ENCODE data around the gene IDH2. TPM values are rescaled to one million over a fixed set of nuclear protein-coding genes. Genes with fewer than 3 reads are reported as not detected.

IDH2 gene
- total RNA-seq, 1 experiment from 2014 or later = 48.1 TPM

DNA sequence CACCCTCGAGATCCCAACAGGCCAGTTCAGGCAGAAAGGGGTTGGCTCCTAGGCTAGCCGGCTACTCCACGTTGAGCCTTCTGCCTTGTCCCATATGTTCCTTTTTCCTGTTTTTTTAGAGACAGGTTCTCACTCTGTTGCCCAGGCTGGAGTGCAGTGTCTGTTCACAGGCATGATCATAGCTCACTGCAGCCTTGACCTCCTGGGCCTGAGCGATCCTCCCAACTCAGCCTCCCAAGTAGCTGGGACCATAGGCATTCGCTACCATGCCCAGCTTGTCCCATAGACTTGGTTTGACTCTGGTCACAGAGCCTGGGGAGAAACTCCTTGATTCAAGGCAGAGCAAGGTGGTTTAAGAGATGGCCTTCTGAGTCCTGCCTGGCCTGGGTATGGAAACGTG lies 68.8 kb downstream of the IDH2 start:
- ChIA-PET RAD21 (ENCODE audit: low non-redundant PET in 1 of 2, low total read pairs in 2 of 2, uncharacterized antibody in 2 of 2, unreplicated experiment in 2 of 2) (no interaction called here), POLR2A (no interaction called here), CTCF (no interaction called here)
- Histone ChIP-seq H3K9me2 (ENCODE audit: insufficient read depth) (no peaks in the 10 kb centered on the region), H3K9ac (ENCODE audit: low read length) (no peak overlapping the region), H3K4me2 (ENCODE audit: low read length) (no peak overlapping the region), H3K27ac (ENCODE audit: low read depth, low read length) (no peak overlapping the region), H3K36me3 (ENCODE audit: control insufficient read depth in 1 of 2, insufficient read depth in 2 of 2, low read length in 2 of 2) (no peaks in the 10 kb centered on the region), H3K27me3 (ENCODE audit: insufficient read depth, low read length) (no peaks in the 10 kb centered on the region), H3K79me2 (ENCODE audit: insufficient read depth, low read length) (no peaks in the 10 kb centered on the region), H3K9me3 (ENCODE audit: control insufficient read depth in 1 of 2, insufficient read depth in 1 of 2, low read depth in 1 of 2, low read length in 2 of 2) (no peaks in the 10 kb centered on the region), H2AFZ (ENCODE audit: low read depth, low read length, poor library complexity, severe bottlenecking) (no peak overlapping the region), H3K4me1 (ENCODE audit: control insufficient read depth in 1 of 2, insufficient read depth in 2 of 2, low read length in 2 of 2) (peaks cover 11 to 53% of the 10 kb centered on the region in 2 experiments), H3K4me3 (replicated peaks in 1 of 2; ENCODE audit: low read depth in 1 of 2, low read length in 2 of 2) (no peak overlapping the region), H4K20me1 (ENCODE audit: insufficient read depth) (no peaks in the 10 kb centered on the region)
- no peak for DNase-seq (ENCODE audit: low read depth, low spot score)
- BruUV-seq (replicated peaks) = no TSS peak
- intact Hi-C loops (cut with micrococcal nuclease) = no loop called here
- no peak for ATAC-seq
- no peak for TF ChIP-seq ZNF274 (IDR thresholded peaks at IDR 0.05; ENCODE audit: low read depth, low read length)
- no peak for TF ChIP-seq TCF7L2 (IDR thresholded peaks at IDR 0.05; ENCODE audit: borderline replicate concordance, extremely low read depth, insufficient read depth, insufficient read length)
- TF ChIP-seq, protein P1, sequence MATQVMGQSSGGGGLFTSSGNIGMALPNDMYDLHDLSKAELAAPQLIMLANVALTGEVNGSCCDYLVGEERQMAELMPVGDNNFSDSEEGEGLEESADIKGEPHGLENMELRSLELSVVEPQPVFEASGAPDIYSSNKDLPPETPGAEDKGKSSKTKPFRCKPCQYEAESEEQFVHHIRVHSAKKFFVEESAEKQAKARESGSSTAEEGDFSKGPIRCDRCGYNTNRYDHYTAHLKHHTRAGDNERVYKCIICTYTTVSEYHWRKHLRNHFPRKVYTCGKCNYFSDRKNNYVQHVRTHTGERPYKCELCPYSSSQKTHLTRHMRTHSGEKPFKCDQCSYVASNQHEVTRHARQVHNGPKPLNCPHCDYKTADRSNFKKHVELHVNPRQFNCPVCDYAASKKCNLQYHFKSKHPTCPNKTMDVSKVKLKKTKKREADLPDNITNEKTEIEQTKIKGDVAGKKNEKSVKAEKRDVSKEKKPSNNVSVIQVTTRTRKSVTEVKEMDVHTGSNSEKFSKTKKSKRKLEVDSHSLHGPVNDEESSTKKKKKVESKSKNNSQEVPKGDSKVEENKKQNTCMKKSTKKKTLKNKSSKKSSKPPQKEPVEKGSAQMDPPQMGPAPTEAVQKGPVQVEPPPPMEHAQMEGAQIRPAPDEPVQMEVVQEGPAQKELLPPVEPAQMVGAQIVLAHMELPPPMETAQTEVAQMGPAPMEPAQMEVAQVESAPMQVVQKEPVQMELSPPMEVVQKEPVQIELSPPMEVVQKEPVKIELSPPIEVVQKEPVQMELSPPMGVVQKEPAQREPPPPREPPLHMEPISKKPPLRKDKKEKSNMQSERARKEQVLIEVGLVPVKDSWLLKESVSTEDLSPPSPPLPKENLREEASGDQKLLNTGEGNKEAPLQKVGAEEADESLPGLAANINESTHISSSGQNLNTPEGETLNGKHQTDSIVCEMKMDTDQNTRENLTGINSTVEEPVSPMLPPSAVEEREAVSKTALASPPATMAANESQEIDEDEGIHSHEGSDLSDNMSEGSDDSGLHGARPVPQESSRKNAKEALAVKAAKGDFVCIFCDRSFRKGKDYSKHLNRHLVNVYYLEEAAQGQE (IDR thresholded peaks at IDR 0.05; ENCODE audit: low read depth) = no peak
- TF ChIP-seq, protein P2, sequence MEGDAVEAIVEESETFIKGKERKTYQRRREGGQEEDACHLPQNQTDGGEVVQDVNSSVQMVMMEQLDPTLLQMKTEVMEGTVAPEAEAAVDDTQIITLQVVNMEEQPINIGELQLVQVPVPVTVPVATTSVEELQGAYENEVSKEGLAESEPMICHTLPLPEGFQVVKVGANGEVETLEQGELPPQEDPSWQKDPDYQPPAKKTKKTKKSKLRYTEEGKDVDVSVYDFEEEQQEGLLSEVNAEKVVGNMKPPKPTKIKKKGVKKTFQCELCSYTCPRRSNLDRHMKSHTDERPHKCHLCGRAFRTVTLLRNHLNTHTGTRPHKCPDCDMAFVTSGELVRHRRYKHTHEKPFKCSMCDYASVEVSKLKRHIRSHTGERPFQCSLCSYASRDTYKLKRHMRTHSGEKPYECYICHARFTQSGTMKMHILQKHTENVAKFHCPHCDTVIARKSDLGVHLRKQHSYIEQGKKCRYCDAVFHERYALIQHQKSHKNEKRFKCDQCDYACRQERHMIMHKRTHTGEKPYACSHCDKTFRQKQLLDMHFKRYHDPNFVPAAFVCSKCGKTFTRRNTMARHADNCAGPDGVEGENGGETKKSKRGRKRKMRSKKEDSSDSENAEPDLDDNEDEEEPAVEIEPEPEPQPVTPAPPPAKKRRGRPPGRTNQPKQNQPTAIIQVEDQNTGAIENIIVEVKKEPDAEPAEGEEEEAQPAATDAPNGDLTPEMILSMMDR (IDR thresholded peaks at IDR 0.05 in 2 of 3, conservative IDR thresholded peaks at IDR 0.05 in 1 of 3; ENCODE audit: borderline replicate concordance in 1 of 3, insufficient read depth in 1 of 3, low read depth in 2 of 3, low read length in 2 of 3) = no peak
- TF ChIP-seq ZFX (IDR thresholded peaks at IDR 0.05) = no peak
- no peak for TF ChIP-seq ELF1 (IDR thresholded peaks at IDR 0.05; ENCODE audit: borderline replicate concordance, low read depth)
- no peak for TF ChIP-seq POLR2AphosphoS5 (IDR thresholded peaks at IDR 0.05; ENCODE audit: low read depth, low read length)
- TF ChIP-seq EZH2 (IDR thresholded peaks at IDR 0.05) = no peak
- no peak for TF ChIP-seq EZH2phosphoT487 (IDR thresholded peaks at IDR 0.05; ENCODE audit: borderline replicate concordance)
- TF ChIP-seq YY1 (IDR thresholded peaks at IDR 0.05; ENCODE audit: extremely low read depth, insufficient replicate concordance, low read depth, low read length) = no peak
- no peak for TF ChIP-seq SIN3A (IDR thresholded peaks at IDR 0.05; ENCODE audit: low read depth)

Other genes starting within 250 kb of the IDH2 start
- 23.3 TPM for gene AP3S2, start 208.5 kb downstream of the IDH2 start, total RNA-seq (2021; ENCODE audit: unreplicated experiment)
- gene ARPIN, start 189.5 kb downstream of the IDH2 start, total RNA-seq (2021; ENCODE audit: unreplicated experiment) = 8.8 TPM
- 10.0 TPM for gene ZNF710, start 101.1 kb downstream of the IDH2 start, total RNA-seq (2021; ENCODE audit: unreplicated experiment)
- 98.6 TPM for gene SEMA4B, start 98.9 kb upstream of the IDH2 start, total RNA-seq (2021; ENCODE audit: unreplicated experiment)
- 92.7 TPM for gene CIB1, start 131.5 kb upstream of the IDH2 start, total RNA-seq (2021; ENCODE audit: unreplicated experiment)
- 15.4 TPM for gene GDPGP1, start 131.7 kb upstream of the IDH2 start, total RNA-seq (2021; ENCODE audit: unreplicated experiment)
- 1.0 TPM for gene TTLL13, start 147.1 kb upstream of the IDH2 start, total RNA-seq (2021; ENCODE audit: unreplicated experiment)
- 72.7 TPM for gene NGRN, start 163.2 kb upstream of the IDH2 start, total RNA-seq (2021; ENCODE audit: unreplicated experiment)
- gene ZNF774, start 249.8 kb upstream of the IDH2 start, total RNA-seq (2021; ENCODE audit: unreplicated experiment) = 4.0 TPM